SK-N-SH treated with all-trans-retinoic acid at 6 μM for 48 hours (cell line): ENCODE data around the gene ARHGAP10.

Experiments
- BACH2 ChIP-seq: fragments of 250-450 bp; sonication (Bioruptor Pico); IDR thresholded peaks from 2 replicates; pipeline ENCODE4 v1.9.0; 2021; ENCODE audit warnings: mild to moderate bottlenecking, borderline replicate concordance
- CSRNP3 ChIP-seq: fragments of 250-450 bp; sonication (Bioruptor Pico); IDR thresholded peaks from 2 replicates; pipeline ENCODE4 v1.5.1; 2021; ENCODE audit warnings: mild to moderate bottlenecking, moderate library complexity
- ESRRG ChIP-seq: fragments of 250-450 bp; sonication (Bioruptor Pico); IDR thresholded peaks from 2 replicates; pipeline ENCODE4 v1.6.1; 2021; ENCODE audit warnings: mild to moderate bottlenecking
- ISL1 ChIP-seq: fragments of 250-450 bp; sonication (Bioruptor Pico); IDR thresholded peaks from 2 replicates; pipeline ENCODE4 v2.1.2; 2022; ENCODE audit warnings: mild to moderate bottlenecking, moderate library complexity
- PATZ1 ChIP-seq: fragments of 250-450 bp; sonication (Bioruptor Pico); IDR thresholded peaks from 2 replicates; pipeline ENCODE4 v1.8.0; 2020; ENCODE audit warnings: mild to moderate bottlenecking, moderate library complexity, borderline replicate concordance
- POU6F1 ChIP-seq: fragments of 250-450 bp; sonication (Bioruptor Pico); IDR thresholded peaks from 2 replicates; pipeline ENCODE4 v1.8.0; 2021; ENCODE audit warnings: low read depth, mild to moderate bottlenecking, moderate library complexity, borderline replicate concordance
- RARB ChIP-seq: fragments of 250-450 bp; sonication (Bioruptor Pico); IDR thresholded peaks from 2 replicates; pipeline ENCODE4 v1.8.0; 2021; ENCODE audit warnings: mild to moderate bottlenecking, moderate library complexity
- TOX ChIP-seq: fragments of 250-450 bp; sonication (Bioruptor Pico); IDR thresholded peaks from 2 replicates; pipeline ENCODE4 v1.8.0; 2021; ENCODE audit warnings: mild to moderate bottlenecking, moderate library complexity, borderline replicate concordance
- TSHZ2 ChIP-seq: fragments of 250-450 bp; sonication (Bioruptor Pico); IDR thresholded peaks from 2 replicates; pipeline ENCODE4 v1.5.0; 2020; ENCODE audit warnings: mild to moderate bottlenecking, moderate library complexity
- ZFP3 ChIP-seq: fragments of 250-450 bp; sonication (Bioruptor Pico); IDR thresholded peaks from 2 replicates; pipeline ENCODE4 v1.5.0; 2020; ENCODE audit warnings: mild to moderate bottlenecking, moderate library complexity
- ZFP30 ChIP-seq: fragments of 450-650 bp; formaldehyde crosslinking; IDR thresholded peaks from 2 replicates; pipeline ENCODE4 v1.5.0; 2022; ENCODE audit warnings: mild to moderate bottlenecking, moderate library complexity
- ZNF565 ChIP-seq: fragments of 450-650 bp; formaldehyde crosslinking; conservative IDR thresholded peaks from 2 replicates; pipeline ENCODE4 v1.5.0; 2020; ENCODE audit warnings: low read depth, mild to moderate bottlenecking, moderate library complexity
- ZNF8 ChIP-seq: fragments of 450-650 bp; formaldehyde crosslinking; IDR thresholded peaks from 2 replicates; pipeline ENCODE4 v1.5.0; 2020; ENCODE audit warnings: mild to moderate bottlenecking, moderate library complexity

GRCh38 chr4:147814376-147814775 is 82.5 kb downstream of the ARHGAP10 start:
- TF ChIP-seq ZNF565 (CRISPR knock-in tag), result no peak
- TF ChIP-seq ZNF8 (CRISPR knock-in tag), result no peak
- no peak for TF ChIP-seq ISL1 (CRISPR knock-in tag)
- TF ChIP-seq ZFP30 (CRISPR knock-in tag), result no peak
- TF ChIP-seq ZFP3 (CRISPR knock-in tag), result no peak
- no peak for TF ChIP-seq PATZ1 (CRISPR knock-in tag)
- TF ChIP-seq RARB (CRISPR knock-in tag), result no peak
- TF ChIP-seq ESRRG, result no peak
- TF ChIP-seq TSHZ2 (CRISPR knock-in tag), result no peak
- TF ChIP-seq TOX, result no peak
- no peak for TF ChIP-seq BACH2 (CRISPR knock-in tag)
- TF ChIP-seq CSRNP3 (CRISPR knock-in tag), result no peak
- no peak for TF ChIP-seq POU6F1 (CRISPR knock-in tag)
